ENCODE data around the gene PEMT. TPM values are rescaled to one million over a fixed set of nuclear protein-coding genes. Genes with fewer than 3 reads are reported as not detected.

Gene PEMT
- total and polyA plus RNA-seq, 4 donors: 18.7 to 59.1 (median 34.4) TPM

DNA sequence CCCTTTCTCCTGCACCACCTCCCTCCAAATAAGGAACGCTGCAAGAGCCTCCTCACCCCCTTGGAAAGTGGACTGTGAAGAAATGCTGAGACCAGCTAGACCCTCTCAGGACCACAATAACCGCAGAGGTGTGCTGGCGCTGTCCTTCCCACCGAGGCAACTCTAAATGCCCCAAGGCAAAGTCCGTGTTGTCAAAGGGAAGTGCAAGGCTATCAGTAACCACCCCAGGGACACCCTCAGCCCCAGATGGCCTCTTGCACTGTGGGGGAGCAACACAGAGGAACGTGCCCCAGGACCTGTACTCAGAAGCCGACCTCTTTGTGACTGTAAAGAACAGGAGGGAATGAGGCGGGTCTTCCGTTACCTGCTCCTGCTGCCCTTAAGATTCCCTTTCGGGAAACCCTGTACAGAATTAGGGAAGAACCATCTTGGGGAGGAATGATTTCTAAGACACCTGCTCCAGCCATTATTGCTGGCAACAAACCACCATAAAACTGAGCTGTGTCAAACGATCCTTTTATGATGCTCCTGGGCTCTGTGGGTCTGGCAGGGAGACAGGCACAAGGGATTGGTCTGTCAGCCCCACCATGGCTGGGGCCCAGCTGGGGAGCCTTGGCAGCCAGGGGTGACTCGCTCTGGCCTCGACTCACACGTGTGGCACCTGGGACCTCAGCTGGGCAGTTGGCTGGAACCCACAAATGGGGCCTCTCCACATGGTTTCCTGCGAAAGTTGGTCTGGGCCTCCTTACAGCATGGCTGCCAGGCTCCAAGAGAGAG lies 129.3 kb downstream of the PEMT start:
- TF ChIP-seq, protein P1, sequence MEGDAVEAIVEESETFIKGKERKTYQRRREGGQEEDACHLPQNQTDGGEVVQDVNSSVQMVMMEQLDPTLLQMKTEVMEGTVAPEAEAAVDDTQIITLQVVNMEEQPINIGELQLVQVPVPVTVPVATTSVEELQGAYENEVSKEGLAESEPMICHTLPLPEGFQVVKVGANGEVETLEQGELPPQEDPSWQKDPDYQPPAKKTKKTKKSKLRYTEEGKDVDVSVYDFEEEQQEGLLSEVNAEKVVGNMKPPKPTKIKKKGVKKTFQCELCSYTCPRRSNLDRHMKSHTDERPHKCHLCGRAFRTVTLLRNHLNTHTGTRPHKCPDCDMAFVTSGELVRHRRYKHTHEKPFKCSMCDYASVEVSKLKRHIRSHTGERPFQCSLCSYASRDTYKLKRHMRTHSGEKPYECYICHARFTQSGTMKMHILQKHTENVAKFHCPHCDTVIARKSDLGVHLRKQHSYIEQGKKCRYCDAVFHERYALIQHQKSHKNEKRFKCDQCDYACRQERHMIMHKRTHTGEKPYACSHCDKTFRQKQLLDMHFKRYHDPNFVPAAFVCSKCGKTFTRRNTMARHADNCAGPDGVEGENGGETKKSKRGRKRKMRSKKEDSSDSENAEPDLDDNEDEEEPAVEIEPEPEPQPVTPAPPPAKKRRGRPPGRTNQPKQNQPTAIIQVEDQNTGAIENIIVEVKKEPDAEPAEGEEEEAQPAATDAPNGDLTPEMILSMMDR (IDR thresholded peaks at IDR 0.05; ENCODE audit: control extremely low read depth, extremely low read depth): no peak
- H3K4me1 ChIP-seq (ENCODE audit: control insufficient read depth in 5 of 5, insufficient read depth in 5 of 5, low read length in 5 of 5): no peaks in the 10 kb centered on the region
- no peaks in the 10 kb centered on the region for H3K36me3 ChIP-seq (ENCODE audit: control insufficient read depth in 4 of 4, insufficient read depth in 4 of 4, low read length in 4 of 4)
- WGBS, 2 donors: 79 to 82% methylated on average over 15 of the region's 15 CpGs
- H3K27ac ChIP-seq (ENCODE audit: low read depth in 1 of 2, low read length in 1 of 2): no peak overlapping the region
- no peak overlapping the region for H3K4me3 ChIP-seq
- peaks cover 0 to 9% (median 2%) of the 10 kb centered on the region in 3 donors for H3K27me3 ChIP-seq (ENCODE audit: control insufficient read depth in 3 of 3, insufficient read depth in 3 of 3, low read length in 2 of 3)
- H3K9me3 ChIP-seq (ENCODE audit: control insufficient read depth in 4 of 4, insufficient read depth in 3 of 4, low read length in 3 of 4): peaks cover 0 to 6% (median 2%) of the 10 kb centered on the region in 4 donors
- H3K9ac ChIP-seq (ENCODE audit: insufficient read depth in 1 of 2, low read length in 2 of 2): no peak overlapping the region
- DNase-seq: no peak
- no peak for ATAC-seq (ENCODE audit: insufficient read depth, low FRiP score)

DNA sequence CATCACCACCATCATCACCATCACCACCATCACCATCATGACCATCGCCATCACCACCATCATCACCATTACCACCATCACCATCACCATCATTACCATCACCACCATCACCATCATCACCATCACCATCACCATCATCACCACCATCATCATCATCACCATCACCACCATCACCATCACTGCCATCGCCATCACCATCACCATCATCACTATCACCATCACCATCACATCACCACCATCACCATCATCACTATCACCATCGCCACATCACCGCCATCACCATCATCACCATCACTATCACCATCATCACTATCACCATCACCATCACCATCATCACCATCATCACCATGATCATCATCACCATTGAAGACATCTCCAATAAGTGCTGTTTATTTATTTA lies 131.5 kb downstream of the PEMT start:
- Histone ChIP-seq H3K4me3 (no peak overlapping the region), H3K4me1 (ENCODE audit: control insufficient read depth in 5 of 5, insufficient read depth in 5 of 5, low read length in 5 of 5) (peaks cover 0 to 2% (median 0%) of the 10 kb centered on the region in 5 donors), H3K27ac (ENCODE audit: low read depth in 1 of 2, low read length in 1 of 2) (no peak overlapping the region), H3K36me3 (ENCODE audit: control insufficient read depth in 4 of 4, insufficient read depth in 4 of 4, low read length in 4 of 4) (no peaks in the 10 kb centered on the region), H3K9me3 (ENCODE audit: control insufficient read depth in 4 of 4, insufficient read depth in 3 of 4, low read length in 3 of 4) (peaks cover 0 to 6% (median 2%) of the 10 kb centered on the region in 4 donors), H3K27me3 (ENCODE audit: control insufficient read depth in 3 of 3, insufficient read depth in 3 of 3, low read length in 2 of 3) (peaks cover 0 to 5% (median 0%) of the 10 kb centered on the region in 3 donors), H3K9ac (ENCODE audit: insufficient read depth in 1 of 2, low read length in 2 of 2) (no peak overlapping the region)
- TF ChIP-seq, protein P1 (IDR thresholded peaks at IDR 0.05; ENCODE audit: control extremely low read depth, extremely low read depth): no peak
- WGBS, 2 donors: 98% methylated on average over 4 of the region's 4 CpGs
- ATAC-seq (ENCODE audit: insufficient read depth, low FRiP score) (no peak), DNase-seq (no peak)

DNA sequence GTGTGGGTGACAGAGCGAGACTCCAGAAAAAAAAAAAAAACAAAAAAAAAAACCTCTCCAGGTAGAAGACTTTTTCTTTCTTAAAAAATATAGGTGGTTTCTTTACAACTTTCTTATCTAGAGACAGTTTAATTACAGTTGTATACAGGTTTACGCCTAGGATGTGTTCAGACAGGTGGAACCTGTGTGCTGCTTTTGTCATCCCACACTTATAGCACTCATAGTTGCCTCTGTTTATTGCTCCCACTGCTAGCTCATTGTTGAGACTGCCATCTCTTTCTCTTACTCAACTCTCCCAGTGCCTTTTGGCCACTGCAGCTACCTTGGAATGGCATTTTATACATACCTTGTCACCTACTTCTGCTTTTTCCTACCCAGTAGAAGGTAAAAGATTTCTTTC lies 133.8 kb downstream of the PEMT start:
- Histone ChIP-seq H3K9ac (ENCODE audit: insufficient read depth in 1 of 2, low read length in 2 of 2) (no peak overlapping the region), H3K27me3 (ENCODE audit: control insufficient read depth in 3 of 3, insufficient read depth in 3 of 3, low read length in 2 of 3) (no peaks in the 10 kb centered on the region), H3K36me3 (ENCODE audit: control insufficient read depth in 4 of 4, insufficient read depth in 4 of 4, low read length in 4 of 4) (no peaks in the 10 kb centered on the region), H3K27ac (ENCODE audit: low read depth in 1 of 2, low read length in 1 of 2) (no peak overlapping the region), H3K4me3 (no peak overlapping the region), H3K9me3 (ENCODE audit: control insufficient read depth in 4 of 4, insufficient read depth in 3 of 4, low read length in 3 of 4) (peaks cover 0 to 6% (median 2%) of the 10 kb centered on the region in 4 donors), H3K4me1 (ENCODE audit: control insufficient read depth in 5 of 5, insufficient read depth in 5 of 5, low read length in 5 of 5) (peaks cover 0 to 2% (median 0%) of the 10 kb centered on the region in 5 donors)
- DNase-seq (no peak), ATAC-seq (ENCODE audit: insufficient read depth, low FRiP score) (no peak)
- TF ChIP-seq, protein P1 (IDR thresholded peaks at IDR 0.05; ENCODE audit: control extremely low read depth, extremely low read depth): no peak
- WGBS, 2 donors: 95 to 98% methylated on average over 2 of the region's 2 CpGs

Data from lung (tissue), 12 donors.